ENCODE data around the gene KIF4A. TPM values are rescaled to one million over a fixed set of nuclear protein-coding genes. Genes with fewer than 3 reads are reported as not detected.

KIF4A gene
- total RNA-seq, 2 donors from 2014 or later: 0.05 to 0.23 TPM

DNA sequence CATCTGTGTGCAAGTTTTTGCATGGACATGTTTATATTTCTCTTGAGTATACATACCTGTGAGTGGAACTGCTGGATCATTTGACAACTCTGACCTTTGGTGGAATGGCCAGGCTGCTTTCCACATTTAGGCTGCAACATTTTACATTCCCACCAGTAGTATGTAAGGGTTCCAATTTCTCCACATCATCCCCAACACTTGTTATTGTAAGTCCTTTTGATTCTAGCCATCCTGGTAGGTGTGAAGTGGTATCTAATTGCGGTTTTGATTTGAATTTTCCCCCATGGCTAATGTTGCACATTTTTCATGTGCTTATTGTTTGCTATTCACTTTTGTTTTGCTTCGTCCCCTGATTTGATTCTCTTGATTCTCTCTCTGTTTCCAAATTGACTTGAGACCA, 171.1 kb downstream of the KIF4A start:
- DNase-seq (no peak), ATAC-seq (no peak)
- Mint-ChIP-seq H3K4me1 (peaks cover 15% of the 10 kb centered on the region), H3K27ac (no peak overlapping the region), H3K4me3 (no peak overlapping the region), H3K36me3 (ENCODE audit: low read depth) (no peaks in the 10 kb centered on the region), H3K27me3 (no peaks in the 10 kb centered on the region)
- H3K9me3 ChIP-seq (ENCODE audit: control insufficient read depth, low read length, poor library complexity, severe bottlenecking): no peaks in the 10 kb centered on the region

GRCh38 chrX:70464051-70464450, 174.1 kb downstream of the KIF4A start:
- no peak overlapping the region for H3K27ac Mint-ChIP-seq

DNA sequence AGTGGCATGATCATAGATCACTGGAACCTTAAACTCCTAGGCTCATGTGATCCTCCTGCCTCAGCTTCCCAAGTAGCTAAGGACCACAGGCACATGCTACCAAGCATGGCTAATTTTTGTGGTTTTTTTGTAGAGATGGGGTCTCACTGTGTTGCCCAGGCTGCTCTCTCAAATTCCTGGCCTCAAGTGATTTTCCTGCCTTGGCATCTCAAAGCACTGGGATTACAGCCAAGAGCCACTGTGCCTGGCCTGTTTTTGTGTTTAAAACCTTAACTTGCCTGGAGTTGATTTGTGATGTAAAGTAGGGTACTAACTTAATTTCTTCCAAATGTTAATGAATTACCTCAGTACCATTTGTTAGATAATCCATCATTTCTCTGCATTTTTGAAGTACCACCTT, 177.1 kb downstream of the KIF4A start:
- Mint-ChIP-seq H3K4me1 (peaks cover 9% of the 10 kb centered on the region), H3K36me3 (ENCODE audit: low read depth) (no peaks in the 10 kb centered on the region), H3K27me3 (no peaks in the 10 kb centered on the region), H3K27ac (no peak overlapping the region), H3K4me3 (no peak overlapping the region)
- no peaks in the 10 kb centered on the region for H3K9me3 ChIP-seq (ENCODE audit: control insufficient read depth, low read length, poor library complexity, severe bottlenecking)
- ATAC-seq (no peak), DNase-seq (no peak)

More at GRCh38 chrX:70464051-70464450, 174.1 kb downstream of the KIF4A start:
- H3K36me3 Mint-ChIP-seq (ENCODE audit: low read depth): no peaks in the 10 kb centered on the region
- H3K9me3 ChIP-seq (ENCODE audit: control insufficient read depth, low read length, poor library complexity, severe bottlenecking): no peaks in the 10 kb centered on the region
- H3K4me3 Mint-ChIP-seq: no peak overlapping the region
- H3K27me3 Mint-ChIP-seq: no peaks in the 10 kb centered on the region
- ATAC-seq (no peak), DNase-seq (no peak)
- H3K4me1 Mint-ChIP-seq: peaks cover 4% of the 10 kb centered on the region

- Mint-ChIP-seq H3K27me3 (no peaks in the 10 kb centered on the region), H3K4me1 (peaks cover 12% of the 10 kb centered on the region), H3K4me3 (no peak overlapping the region), H3K27ac (no peak overlapping the region), H3K36me3 (ENCODE audit: low read depth) (no peaks in the 10 kb centered on the region)
- no peak for DNase-seq
- no peaks in the 10 kb centered on the region for H3K9me3 ChIP-seq (ENCODE audit: control insufficient read depth, low read length, poor library complexity, severe bottlenecking)
- no peak for ATAC-seq
Observed at GRCh38 chrX:70468709-70469108, 178.8 kb downstream of the KIF4A start.

Other genes with a start within 250 kb of the KIF4A start
- not detected for gene AWAT2, start 240.2 kb upstream of the KIF4A start, total RNA-seq
- not detected for gene OTUD6A, start 227.6 kb upstream of the KIF4A start, total RNA-seq
- 10 to 100 TPM; 54.0 to 56.1 TPM for gene IGBP1, start 156.7 kb upstream of the KIF4A start, total RNA-seq
- not detected for gene DGAT2L6, start 112.6 kb upstream of the KIF4A start, total RNA-seq
- not detected for gene AWAT1, start 55.4 kb upstream of the KIF4A start, total RNA-seq
- gene P2RY4, start 29.9 kb upstream of the KIF4A start, total RNA-seq: under 1 TPM in 1 of 2 donors, not detected in 1; 0.17 TPM
- gene ARR3, start 21.8 kb upstream of the KIF4A start, total RNA-seq: not detected
- not detected for gene RAB41, start 7.9 kb upstream of the KIF4A start, total RNA-seq
- gene PDZD11, start 177 bp upstream of the KIF4A start, total RNA-seq: 10 to 100 TPM; 12.1 to 13.4 TPM
- not detected for gene GDPD2, start 133.2 kb downstream of the KIF4A start, total RNA-seq
- 10 to 100 TPM; 12.5 to 12.8 TPM for gene DLG3, start 154.7 kb downstream of the KIF4A start, total RNA-seq